HL-60 (cell line): ENCODE measurements around the gene AFM.

Experiments
- CTCF ChIP-seq: IDR thresholded peaks from one replicate; pipeline ENCODE4 v1.5.1; 2011; ENCODE audit warnings: low read length, control low read depth, inconsistent platforms; ENCODE audit not compliant: insufficient read depth
- GABPA ChIP-seq: IDR thresholded peaks from 2 replicates; pipeline ENCODE4 v1.6.1; 2012; ENCODE audit warnings: low read depth
- POLR2AphosphoS5 ChIP-seq: IDR thresholded peaks from 2 replicates; pipeline ENCODE4 v1.6.1; 2012; ENCODE audit warnings: low read depth
- REST ChIP-seq: IDR thresholded peaks from 2 replicates; pipeline ENCODE4 v1.6.1; 2012; ENCODE audit warnings: low read depth; ENCODE audit not compliant: insufficient replicate concordance

GRCh38 chr4:73485085-73485484 lies 3.5 kb downstream of the AFM start:
- no peak for TF ChIP-seq CTCF
- no peak for TF ChIP-seq GABPA
- no peak for TF ChIP-seq REST
- TF ChIP-seq POLR2AphosphoS5: no peak
